GM23338 (cell line): ENCODE data around the gene ENDOU. TPM values are rescaled to one million over a fixed set of nuclear protein-coding genes. Genes with fewer than 3 reads are reported as not detected.

ENCODE experiments used
- ATAC-seq: fragments of 200-7000 bp; cut with Tn5 transposase; 3 replicates; pipeline ENCODE4 v1.9.1; 2020
- DNase-seq: peaks from one replicate; pipeline ENCODE4 v3.0.0-alpha.2; 2015; ENCODE audit warnings: low spot score
- H2AFZ ChIP-seq: fragments of 200-600 bp; sonication (generic); 2 replicates; pipeline ENCODE4 v1.8.0; 2016; ENCODE audit warnings: antibody characterized with exemption, mild to moderate bottlenecking, moderate library complexity
- H3F3A ChIP-seq: fragments of 200-600 bp; sonication (generic); replicated peaks from 2 replicates; pipeline ENCODE4 v1.8.0; 2017; ENCODE audit warnings: antibody characterized with exemption, mixed run types, low read depth
- H3K27ac ChIP-seq: fragments of 200-600 bp; sonication (generic); 2 replicates; pipeline ENCODE4 v1.6.1; 2016; ENCODE audit warnings: low read depth
- H3K27me3 ChIP-seq: fragments of 200-600 bp; sonication (generic); 2 replicates; pipeline ENCODE4 v1.8.0; 2016; ENCODE audit warnings: mild to moderate bottlenecking, mixed run types, moderate library complexity; ENCODE audit not compliant: insufficient read depth
- H3K36me3 ChIP-seq: fragments of 200-600 bp; sonication (generic); 2 replicates; pipeline ENCODE4 v1.8.0; 2016; ENCODE audit warnings: mild to moderate bottlenecking; ENCODE audit not compliant: insufficient read depth
- H3K4me1 ChIP-seq: fragments of 200-600 bp; sonication (generic); 2 replicates; pipeline ENCODE4 v1.8.0; 2016; ENCODE audit warnings: mild to moderate bottlenecking, moderate library complexity; ENCODE audit not compliant: insufficient read depth
- H3K4me2 ChIP-seq: fragments of 200-600 bp; sonication (generic); 2 replicates; pipeline ENCODE4 v1.7.1; 2017; ENCODE audit warnings: mixed run types
- H3K4me3 ChIP-seq: fragments of 200-600 bp; sonication (generic); 2 replicates; pipeline ENCODE4 v1.6.1; 2016; ENCODE audit warnings: mixed run types
- H3K79me2 ChIP-seq: fragments of 200-600 bp; sonication (generic); replicated peaks from 2 replicates; pipeline ENCODE4 v1.8.0; 2017; ENCODE audit warnings: mild to moderate bottlenecking; ENCODE audit not compliant: insufficient read depth
- H3K9me2 ChIP-seq: fragments of 200-600 bp; sonication (generic); 2 replicates; pipeline ENCODE4 v1.8.0; 2017; ENCODE audit not compliant: insufficient read depth
- H4K20me1 ChIP-seq: fragments of 200-600 bp; sonication (generic); replicated peaks from 2 replicates; pipeline ENCODE4 v1.8.0; 2017; ENCODE audit warnings: mild to moderate bottlenecking; ENCODE audit not compliant: insufficient read depth
- H3K27ac Mint-ChIP-seq: 2 replicates; pipeline ENCODE4 v1.8.0; 2020; ENCODE audit warnings: inconsistent platforms, mild to moderate bottlenecking, moderate library complexity, mixed read lengths
- H3K27me3 Mint-ChIP-seq: 3 replicates; pipeline ENCODE4 v1.8.0; 2022; ENCODE audit warnings: low read depth, mild to moderate bottlenecking, moderate library complexity, mixed read lengths, inconsistent platforms; ENCODE audit not compliant: insufficient read depth, poor library complexity
- H3K36me3 Mint-ChIP-seq: 3 replicates; pipeline ENCODE4 v1.8.0; 2021; ENCODE audit warnings: low read depth, mild to moderate bottlenecking, inconsistent platforms, moderate library complexity, mixed read lengths
- H3K4me1 Mint-ChIP-seq: 3 replicates; pipeline ENCODE4 v1.8.0; 2020; ENCODE audit warnings: mild to moderate bottlenecking, inconsistent platforms, mixed read lengths
- H3K4me3 Mint-ChIP-seq: 3 replicates; pipeline ENCODE4 v1.8.0; 2021; ENCODE audit warnings: moderate library complexity, mild to moderate bottlenecking, inconsistent platforms, mixed read lengths
- H3K9me3 Mint-ChIP-seq: 3 replicates; pipeline ENCODE4 v1.8.0; 2020; ENCODE audit warnings: moderate library complexity, mild to moderate bottlenecking, inconsistent platforms, mixed read lengths
- CREB1 ChIP-seq: fragments of 250-450 bp; sonication (Bioruptor Pico); IDR thresholded peaks from 2 replicates; pipeline ENCODE4 v1.5.0; 2020; ENCODE audit warnings: low read depth, mild to moderate bottlenecking, moderate library complexity
- JUNB ChIP-seq: IDR thresholded peaks from one replicate; pipeline ENCODE4 v1.6.1; 2016; ENCODE audit warnings: antibody characterized with exemption; ENCODE audit not compliant: unreplicated experiment
- NANOG ChIP-seq: IDR thresholded peaks from 2 replicates; pipeline ENCODE4 v1.6.1; 2016; ENCODE audit warnings: antibody characterized with exemption, borderline replicate concordance
- REST ChIP-seq: IDR thresholded peaks from one replicate; pipeline ENCODE4 v1.6.1; 2018; ENCODE audit warnings: antibody characterized with exemption; ENCODE audit not compliant: unreplicated experiment
- STAT1 ChIP-seq: IDR thresholded peaks from one replicate; pipeline ENCODE4 v1.6.1; 2016; ENCODE audit warnings: antibody characterized with exemption; ENCODE audit not compliant: unreplicated experiment
- ZNF114 ChIP-seq: fragments of 250-450 bp; sonication (Bioruptor Pico); IDR thresholded peaks from 2 replicates; pipeline ENCODE4 v1.5.0; 2020; ENCODE audit warnings: mild to moderate bottlenecking, moderate library complexity
- ZNF462 ChIP-seq: fragments of 250-450 bp; sonication (Bioruptor Pico); IDR thresholded peaks from 2 replicates; pipeline ENCODE4 v1.5.0; 2020; ENCODE audit warnings: mild to moderate bottlenecking, moderate library complexity
- polyA plus RNA-seq: library from polyadenylated mRNA; unstranded; fragments of >200 nt; fragmentation: Nextera tagmentation; extraction: Ambion mirVana; gene quantifications from 2 replicates; pipeline ENCODE4 v1.2.1, GENCODE V29; 2016
- total RNA-seq: library from RNA; depleted of rRNA; stranded (reverse); fragments of >200 nt; shearing (Covaris generic); gene quantifications from 2 replicates; pipeline ENCODE4 v1.2.3, GENCODE V29; 2014

Gene ENDOU
- total and polyA plus RNA-seq, 2 experiments from 2014 or later = not detected

- Histone ChIP-seq H4K20me1 (no peaks in the 10 kb centered on the region), H3F3A (no peaks in the 10 kb centered on the region), H3K9me2 (no peaks in the 10 kb centered on the region), H3K27ac (no peak overlapping the region), H3K36me3 (no peaks in the 10 kb centered on the region), H2AFZ (no peak overlapping the region), H3K4me3 (no peak overlapping the region), H3K4me2 (no peak overlapping the region), H3K4me1 (peaks cover 13% of the 10 kb centered on the region; the same call in 1 of the 2 replicates), H3K27me3 (no peaks in the 10 kb centered on the region), H3K79me2 (no peaks in the 10 kb centered on the region)
- Mint-ChIP-seq H3K27me3 (peaks cover 7% of the 10 kb centered on the region), H3K4me1 (peaks cover 13% of the 10 kb centered on the region), H3K27ac (no peak overlapping the region), H3K36me3 (no peaks in the 10 kb centered on the region; the same call in 2 of the 3 replicates), H3K4me3 (no peak overlapping the region), H3K9me3 (no peaks in the 10 kb centered on the region)
- DNase-seq (no peak), ATAC-seq (no peak)
- TF ChIP-seq ZNF462 (no peak), STAT1 (no peak), NANOG (no peak), JUNB (no peak), ZNF114 (no peak), REST (no peak), CREB1 (CRISPR knock-in tag) (no peak)
Measured at GRCh38 chr12:47730341-47730744, 5.1 kb upstream of the ENDOU start.
